Skeletal muscle tissue (tissue), 4 donors: ENCODE results near the gene ZNF598. TPM values are rescaled to one million over a fixed set of nuclear protein-coding genes. Genes with fewer than 3 reads are reported as not detected.

ENCODE experiments used
- H3K27ac ChIP-seq: one replicate; pipeline ENCODE4 v1.7.0; 2013; ENCODE audit warnings: mild to moderate bottlenecking, low read depth, low read length, inconsistent platforms
- H3K27me3 ChIP-seq, 3 donors: one replicate each; pipeline ENCODE4 v1.7.0; 2013; ENCODE audit warnings: low read length in 3 of 3; ENCODE audit not compliant: control insufficient read depth in 3 of 3, insufficient read depth in 3 of 3
- H3K36me3 ChIP-seq, 3 donors: one replicate each; pipeline ENCODE4 v1.7.0; 2013; ENCODE audit warnings: low read length in 3 of 3; ENCODE audit not compliant: control insufficient read depth in 3 of 3, insufficient read depth in 3 of 3
- H3K4me1 ChIP-seq, 3 donors: one replicate each; pipeline ENCODE4 v1.7.0; 2013; ENCODE audit warnings: low read length in 3 of 3, mild to moderate bottlenecking in 3 of 3; ENCODE audit not compliant: control insufficient read depth in 3 of 3, insufficient read depth in 3 of 3
- H3K4me3 ChIP-seq, 3 donors: one replicate each; pipeline ENCODE4 v1.7.0; 2013; ENCODE audit warnings: low read length in 3 of 3
- H3K9ac ChIP-seq, 3 donors: one replicate each; pipeline ENCODE4 v1.7.0; 2013; ENCODE audit warnings: low read length in 3 of 3, mild to moderate bottlenecking in 3 of 3, moderate library complexity in 2 of 3, low read depth in 1 of 3
- H3K9me3 ChIP-seq, 3 donors: one replicate each; pipeline ENCODE4 v1.7.0; 2013; ENCODE audit warnings: low read length in 3 of 3; ENCODE audit not compliant: control insufficient read depth in 3 of 3
- total RNA-seq: library from RNA; depleted of rRNA; stranded (reverse); fragments of >200 nt; gene quantifications from one replicate; pipeline ENCODE4 v1.2.3, GENCODE V29; 2014
- donor health status: Osteomylitis.

The ZNF598 gene
- total RNA-seq, 1 donor from 2014 or later: 4.7 TPM

GRCh38 chr16:1979271-1980029, 30.2 kb downstream of the ZNF598 start:
- Histone ChIP-seq H3K4me3 (no peak overlapping the region), H3K9me3 (no peaks in the 10 kb centered on the region), H3K9ac (no peak overlapping the region), H3K4me1 (peaks cover 18 to 37% (median 26%) of the 10 kb centered on the region in 3 donors), H3K36me3 (peaks cover 37 to 41% (median 40%) of the 10 kb centered on the region in 3 donors), H3K27me3 (peaks cover 5 to 23% (median 20%) of the 10 kb centered on the region in 3 donors), H3K27ac (no peak overlapping the region)

- Histone ChIP-seq H3K9ac (no peak overlapping the region), H3K4me1 (peaks cover 17 to 37% (median 25%) of the 10 kb centered on the region in 3 donors), H3K9me3 (no peaks in the 10 kb centered on the region), H3K27ac (no peak overlapping the region), H3K36me3 (peaks cover 39 to 46% (median 45%) of the 10 kb centered on the region in 3 donors), H3K4me3 (no peak overlapping the region), H3K27me3 (peaks cover 5 to 23% (median 20%) of the 10 kb centered on the region in 3 donors)
Measured at GRCh38 chr16:1978476-1979120, 31.0 kb downstream of the ZNF598 start.

- H3K27me3 ChIP-seq: peaks cover 5 to 23% (median 20%) of the 10 kb centered on the region in 3 donors
- H3K9ac ChIP-seq: no peak overlapping the region
- no peak overlapping the region for H3K27ac ChIP-seq
- H3K4me1 ChIP-seq: peaks cover 13 to 38% (median 26%) of the 10 kb centered on the region in 3 donors
- no peaks in the 10 kb centered on the region for H3K9me3 ChIP-seq
- no peak overlapping the region for H3K4me3 ChIP-seq
- H3K36me3 ChIP-seq: peaks cover 39 to 46% (median 45%) of the 10 kb centered on the region in 3 donors
Measured at GRCh38 chr16:1977875-1978268, 31.7 kb downstream of the ZNF598 start.

- no peak overlapping the region for H3K4me3 ChIP-seq
- H3K27ac ChIP-seq: no peak overlapping the region
- H3K9me3 ChIP-seq: no peaks in the 10 kb centered on the region
- peaks cover 39 to 46% (median 45%) of the 10 kb centered on the region in 3 donors for H3K36me3 ChIP-seq
- peaks cover 17 to 40% (median 30%) of the 10 kb centered on the region in 3 donors for H3K4me1 ChIP-seq
- no peak overlapping the region for H3K9ac ChIP-seq
- H3K27me3 ChIP-seq: peaks cover 5 to 22% (median 20%) of the 10 kb centered on the region in 3 donors
Measured at GRCh38 chr16:1976951-1977874, 32.4 kb downstream of the ZNF598 start.

GRCh38 chr16:1976216-1976520, 33.5 kb downstream of the ZNF598 start:
- H3K4me3 ChIP-seq: no peak overlapping the region
- peaks cover 39 to 46% (median 45%) of the 10 kb centered on the region in 3 donors for H3K36me3 ChIP-seq
- no peak overlapping the region for H3K9ac ChIP-seq
- H3K4me1 ChIP-seq: peaks cover 14 to 34% (median 27%) of the 10 kb centered on the region in 3 donors
- H3K27ac ChIP-seq: no peak overlapping the region
- H3K27me3 ChIP-seq: peaks cover 5 to 20% (median 20%) of the 10 kb centered on the region in 3 donors
- no peaks in the 10 kb centered on the region for H3K9me3 ChIP-seq

GRCh38 chr16:1975432-1976215, 34.0 kb downstream of the ZNF598 start:
- Histone ChIP-seq H3K27ac (no peak overlapping the region), H3K36me3 (peaks cover 39 to 46% (median 45%) of the 10 kb centered on the region in 3 donors), H3K4me3 (no peak overlapping the region), H3K4me1 (peaks cover 19 to 33% (median 29%) of the 10 kb centered on the region in 3 donors), H3K9ac (no peak overlapping the region), H3K9me3 (no peaks in the 10 kb centered on the region), H3K27me3 (peaks cover 3 to 20% (median 16%) of the 10 kb centered on the region in 3 donors)

GRCh38 chr16:1974157-1975070, 35.2 kb downstream of the ZNF598 start:
- Histone ChIP-seq H3K27ac (no peak overlapping the region), H3K4me1 (peaks cover 14 to 26% (median 20%) of the 10 kb centered on the region in 3 donors), H3K36me3 (peaks cover 39 to 46% (median 45%) of the 10 kb centered on the region in 3 donors), H3K27me3 (peaks cover 0 to 16% (median 8%) of the 10 kb centered on the region in 3 donors), H3K9me3 (no peaks in the 10 kb centered on the region), H3K9ac (no peak overlapping the region), H3K4me3 (no peak overlapping the region)

- H3K36me3 ChIP-seq: peaks cover 39 to 44% (median 43%) of the 10 kb centered on the region in 3 donors
- no peak overlapping the region for H3K9ac ChIP-seq
- no peak overlapping the region for H3K27ac ChIP-seq
- H3K4me3 ChIP-seq: no peak overlapping the region
- H3K27me3 ChIP-seq: peaks cover 0 to 13% (median 6%) of the 10 kb centered on the region in 3 donors
- H3K4me1 ChIP-seq: peaks cover 14 to 26% (median 20%) of the 10 kb centered on the region in 3 donors
- H3K9me3 ChIP-seq: no peaks in the 10 kb centered on the region
Measured at GRCh38 chr16:1973461-1974156, 36.0 kb downstream of the ZNF598 start.
